B cell (primary cell): Measurements from ENCODE around the gene SPIRE1.

Experiments used
- EZH2 ChIP-seq: IDR thresholded peaks from 2 replicates; pipeline ENCODE4 v1.6.1; 2012; ENCODE audit warnings: borderline replicate concordance, low read depth, mild to moderate bottlenecking, moderate library complexity, low read length; ENCODE audit not compliant: insufficient read depth, poor library complexity, severe bottlenecking
- TF ChIP-seq, protein P1 (sequence below): fragments of 200-600 bp; IDR thresholded peaks from one replicate; pipeline ENCODE4 v1.8.0; 2022; ENCODE audit warnings: antibody characterized with exemption, mild to moderate bottlenecking

DNA sequence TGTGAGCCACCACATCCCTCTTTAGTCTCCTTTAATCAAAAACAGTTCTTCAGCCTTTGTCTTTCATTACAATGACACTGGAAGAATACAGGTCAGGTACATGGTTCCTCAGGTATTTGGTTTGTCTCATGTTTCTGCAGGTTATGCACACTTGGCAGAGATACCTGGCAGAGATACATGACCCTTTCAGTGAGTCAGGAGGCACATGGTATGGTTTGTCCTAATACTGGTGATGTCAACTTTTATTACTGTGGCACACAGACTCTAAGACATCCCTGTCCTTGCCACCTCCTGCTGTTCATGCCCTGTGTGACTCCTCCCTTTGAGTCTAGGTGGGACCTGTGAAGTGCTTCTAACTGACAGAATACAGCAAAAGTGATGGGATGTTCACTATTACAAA, 58.4 kb downstream of the SPIRE1 start:
- TF ChIP-seq, protein P1, sequence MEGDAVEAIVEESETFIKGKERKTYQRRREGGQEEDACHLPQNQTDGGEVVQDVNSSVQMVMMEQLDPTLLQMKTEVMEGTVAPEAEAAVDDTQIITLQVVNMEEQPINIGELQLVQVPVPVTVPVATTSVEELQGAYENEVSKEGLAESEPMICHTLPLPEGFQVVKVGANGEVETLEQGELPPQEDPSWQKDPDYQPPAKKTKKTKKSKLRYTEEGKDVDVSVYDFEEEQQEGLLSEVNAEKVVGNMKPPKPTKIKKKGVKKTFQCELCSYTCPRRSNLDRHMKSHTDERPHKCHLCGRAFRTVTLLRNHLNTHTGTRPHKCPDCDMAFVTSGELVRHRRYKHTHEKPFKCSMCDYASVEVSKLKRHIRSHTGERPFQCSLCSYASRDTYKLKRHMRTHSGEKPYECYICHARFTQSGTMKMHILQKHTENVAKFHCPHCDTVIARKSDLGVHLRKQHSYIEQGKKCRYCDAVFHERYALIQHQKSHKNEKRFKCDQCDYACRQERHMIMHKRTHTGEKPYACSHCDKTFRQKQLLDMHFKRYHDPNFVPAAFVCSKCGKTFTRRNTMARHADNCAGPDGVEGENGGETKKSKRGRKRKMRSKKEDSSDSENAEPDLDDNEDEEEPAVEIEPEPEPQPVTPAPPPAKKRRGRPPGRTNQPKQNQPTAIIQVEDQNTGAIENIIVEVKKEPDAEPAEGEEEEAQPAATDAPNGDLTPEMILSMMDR = no peak
- no peak for TF ChIP-seq EZH2
